ENCODE measurements around the gene MMP24.

DNA sequence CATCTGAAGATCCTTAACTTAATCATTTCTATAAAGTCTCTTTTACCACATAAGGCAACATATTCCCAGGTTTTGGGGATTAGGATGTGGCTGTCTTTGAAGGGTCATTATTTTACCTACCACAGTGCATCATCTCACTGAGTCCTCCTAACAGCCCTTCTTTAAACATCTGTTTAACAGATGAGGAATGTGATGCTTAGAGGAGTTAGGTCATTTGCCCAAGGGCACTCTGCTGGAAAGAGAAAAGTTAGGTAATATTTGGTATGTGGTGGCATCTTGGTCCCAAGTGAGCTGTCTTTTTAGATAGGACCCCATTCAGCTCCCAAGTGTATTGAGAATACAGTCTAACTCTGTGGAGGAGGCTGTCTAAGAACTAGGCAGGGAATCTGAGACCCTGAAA lies 11.0 kb downstream of the MMP24 start:
- TF ChIP-seq, protein P1, sequence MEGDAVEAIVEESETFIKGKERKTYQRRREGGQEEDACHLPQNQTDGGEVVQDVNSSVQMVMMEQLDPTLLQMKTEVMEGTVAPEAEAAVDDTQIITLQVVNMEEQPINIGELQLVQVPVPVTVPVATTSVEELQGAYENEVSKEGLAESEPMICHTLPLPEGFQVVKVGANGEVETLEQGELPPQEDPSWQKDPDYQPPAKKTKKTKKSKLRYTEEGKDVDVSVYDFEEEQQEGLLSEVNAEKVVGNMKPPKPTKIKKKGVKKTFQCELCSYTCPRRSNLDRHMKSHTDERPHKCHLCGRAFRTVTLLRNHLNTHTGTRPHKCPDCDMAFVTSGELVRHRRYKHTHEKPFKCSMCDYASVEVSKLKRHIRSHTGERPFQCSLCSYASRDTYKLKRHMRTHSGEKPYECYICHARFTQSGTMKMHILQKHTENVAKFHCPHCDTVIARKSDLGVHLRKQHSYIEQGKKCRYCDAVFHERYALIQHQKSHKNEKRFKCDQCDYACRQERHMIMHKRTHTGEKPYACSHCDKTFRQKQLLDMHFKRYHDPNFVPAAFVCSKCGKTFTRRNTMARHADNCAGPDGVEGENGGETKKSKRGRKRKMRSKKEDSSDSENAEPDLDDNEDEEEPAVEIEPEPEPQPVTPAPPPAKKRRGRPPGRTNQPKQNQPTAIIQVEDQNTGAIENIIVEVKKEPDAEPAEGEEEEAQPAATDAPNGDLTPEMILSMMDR (IDR thresholded peaks at IDR 0.05; ENCODE audit: insufficient read depth, low read depth, low read length) = no peak
- no peak for TF ChIP-seq EZH2 (IDR thresholded peaks at IDR 0.05; ENCODE audit: insufficient read depth, low read length)
